Ishikawa (cell line): ENCODE measurements around the gene ACTG1.

ENCODE experiments used
- CEBPB ChIP-seq: IDR thresholded peaks from 2 replicates; pipeline ENCODE4 v1.6.1; 2012
- CREB1 ChIP-seq: IDR thresholded peaks from 2 replicates; pipeline ENCODE4 v1.6.1; 2012; ENCODE audit warnings: low read depth
- EGR1 ChIP-seq: IDR thresholded peaks from 2 replicates; pipeline ENCODE4 v1.6.1; 2012
- EP300 ChIP-seq: IDR thresholded peaks from 2 replicates; pipeline ENCODE4 v1.6.1; 2012; ENCODE audit warnings: borderline replicate concordance
- FOXM1 ChIP-seq: IDR thresholded peaks from 2 replicates; pipeline ENCODE4 v1.6.1; 2012; ENCODE audit warnings: low read depth, borderline replicate concordance
- MAX ChIP-seq: IDR thresholded peaks from 2 replicates; pipeline ENCODE4 v1.6.1; 2012
- NFIC ChIP-seq: IDR thresholded peaks from 2 replicates; pipeline ENCODE4 v1.6.1; 2012
- RAD21 ChIP-seq: IDR thresholded peaks from 2 replicates; pipeline ENCODE4 v1.6.1; 2012; ENCODE audit warnings: low read depth
- REST ChIP-seq: IDR thresholded peaks from 2 replicates; pipeline ENCODE4 v1.6.1; 2012; ENCODE audit warnings: low read depth, mild to moderate bottlenecking
- TAF1 ChIP-seq: IDR thresholded peaks from 2 replicates; pipeline ENCODE4 v1.6.1; 2012; ENCODE audit warnings: low read depth, mild to moderate bottlenecking
- TCF12 ChIP-seq: IDR thresholded peaks from 2 replicates; pipeline ENCODE4 v1.6.1; 2012; ENCODE audit warnings: low read depth
- TEAD4 ChIP-seq: IDR thresholded peaks from 2 replicates; pipeline ENCODE4 v1.6.1; 2012
- USF1 ChIP-seq: IDR thresholded peaks from 2 replicates; pipeline ENCODE4 v1.6.1; 2012
- YY1 ChIP-seq: IDR thresholded peaks from 2 replicates; pipeline ENCODE4 v1.6.1; 2012; ENCODE audit warnings: low read depth
- ZBTB7A ChIP-seq: IDR thresholded peaks from 2 replicates; pipeline ENCODE4 v1.6.1; 2012; ENCODE audit warnings: low read depth

ACTG1 gene

GRCh38 chr17:81549031-81549557 is 36.5 kb upstream of the ACTG1 start:
- TF ChIP-seq FOXM1: no peak
- no peak for TF ChIP-seq TEAD4
- TF ChIP-seq REST: no peak
- no peak for TF ChIP-seq CEBPB
- TF ChIP-seq RAD21: no peak
- no peak for TF ChIP-seq TAF1
- no peak for TF ChIP-seq CREB1
- TF ChIP-seq YY1: no peak
- TF ChIP-seq USF1: no peak
- no peak for TF ChIP-seq ZBTB7A
- TF ChIP-seq TCF12: no peak
- no peak for TF ChIP-seq MAX
- no peak for TF ChIP-seq EGR1
- no peak for TF ChIP-seq NFIC

GRCh38 chr17:81547614-81547982 is 35.0 kb upstream of the ACTG1 start:
- no peak for TF ChIP-seq TAF1
- TF ChIP-seq RAD21: no peak
- TF ChIP-seq TCF12: no peak
- TF ChIP-seq NFIC: no peak
- TF ChIP-seq MAX: no peak

- TF ChIP-seq TAF1 (no peak), EP300 (no peak), USF1 (no peak), TCF12 (no peak), MAX (no peak), FOXM1 (no peak), ZBTB7A (no peak), TEAD4 (no peak), RAD21 (no peak), YY1 (no peak), EGR1 (no peak), CEBPB (no peak), NFIC (no peak), CREB1 (no peak)
Measured at GRCh38 chr17:81546906-81547613, 34.5 kb upstream of the ACTG1 start.

- TF ChIP-seq MAX (no peak), TAF1 (no peak)
Measured at GRCh38 chr17:81545160-81545949, 32.8 kb upstream of the ACTG1 start.

- TF ChIP-seq MAX (no peak), YY1 (no peak), EGR1 (no peak), REST (no peak), USF1 (no peak), TCF12 (no peak), CEBPB (no peak), NFIC (no peak), TEAD4 (no peak), FOXM1 (no peak), TAF1 (no peak), ZBTB7A (no peak), CREB1 (no peak), RAD21 (no peak), EP300 (no peak)
Measured at GRCh38 chr17:81544281-81544974, 31.8 kb upstream of the ACTG1 start.
